Coronary artery (tissue), 2 donors: ENCODE measurements around the gene PRKCE.

Experiments
- DNase-seq: peaks from one replicate; pipeline ENCODE4 v3.0.0-alpha.2; 2017; ENCODE audit warnings: low spot score
- H3K27ac ChIP-seq, 2 donors: fragments of 200-600 bp; sonication (generic); one replicate each; pipeline ENCODE4 v1.5.1; 2016 to 2019
- H3K4me3 ChIP-seq: fragments of 200-600 bp; sonication (generic); 2 replicates; pipeline ENCODE4 v1.5.1; 2016; ENCODE audit warnings: mild to moderate bottlenecking, moderate library complexity
- TF ChIP-seq, protein P1 (sequence below): fragments of 200-600 bp; sonication (generic); IDR thresholded peaks from one replicate; pipeline ENCODE4 v1.5.1; 2019; ENCODE audit warnings: antibody characterized with exemption

Gene PRKCE

DNA sequence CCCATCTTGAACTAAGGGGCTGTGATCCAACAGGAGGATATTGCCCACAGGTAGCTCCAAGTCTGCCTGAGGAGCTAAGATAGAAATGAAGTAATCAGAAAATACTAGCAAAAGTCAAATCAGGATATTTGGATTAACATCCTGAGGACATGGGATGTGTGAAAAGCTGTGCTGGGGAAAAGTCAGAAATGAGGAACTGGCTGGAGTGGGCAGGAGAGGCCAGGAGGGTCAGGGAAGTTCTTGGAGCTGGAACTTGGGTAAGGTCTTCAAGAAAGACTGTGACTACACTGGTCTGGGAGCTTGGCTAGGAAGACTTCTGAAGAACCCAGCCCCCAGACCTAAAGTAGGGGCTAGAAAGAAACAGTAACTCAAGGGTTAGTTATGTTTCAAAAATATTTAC, 250.9 kb downstream of the PRKCE start:
- H3K4me3 ChIP-seq, result no peak overlapping the region
- no peak for DNase-seq
- TF ChIP-seq, protein P1, sequence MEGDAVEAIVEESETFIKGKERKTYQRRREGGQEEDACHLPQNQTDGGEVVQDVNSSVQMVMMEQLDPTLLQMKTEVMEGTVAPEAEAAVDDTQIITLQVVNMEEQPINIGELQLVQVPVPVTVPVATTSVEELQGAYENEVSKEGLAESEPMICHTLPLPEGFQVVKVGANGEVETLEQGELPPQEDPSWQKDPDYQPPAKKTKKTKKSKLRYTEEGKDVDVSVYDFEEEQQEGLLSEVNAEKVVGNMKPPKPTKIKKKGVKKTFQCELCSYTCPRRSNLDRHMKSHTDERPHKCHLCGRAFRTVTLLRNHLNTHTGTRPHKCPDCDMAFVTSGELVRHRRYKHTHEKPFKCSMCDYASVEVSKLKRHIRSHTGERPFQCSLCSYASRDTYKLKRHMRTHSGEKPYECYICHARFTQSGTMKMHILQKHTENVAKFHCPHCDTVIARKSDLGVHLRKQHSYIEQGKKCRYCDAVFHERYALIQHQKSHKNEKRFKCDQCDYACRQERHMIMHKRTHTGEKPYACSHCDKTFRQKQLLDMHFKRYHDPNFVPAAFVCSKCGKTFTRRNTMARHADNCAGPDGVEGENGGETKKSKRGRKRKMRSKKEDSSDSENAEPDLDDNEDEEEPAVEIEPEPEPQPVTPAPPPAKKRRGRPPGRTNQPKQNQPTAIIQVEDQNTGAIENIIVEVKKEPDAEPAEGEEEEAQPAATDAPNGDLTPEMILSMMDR, result no peak
- no peak overlapping the region for H3K27ac ChIP-seq

DNA sequence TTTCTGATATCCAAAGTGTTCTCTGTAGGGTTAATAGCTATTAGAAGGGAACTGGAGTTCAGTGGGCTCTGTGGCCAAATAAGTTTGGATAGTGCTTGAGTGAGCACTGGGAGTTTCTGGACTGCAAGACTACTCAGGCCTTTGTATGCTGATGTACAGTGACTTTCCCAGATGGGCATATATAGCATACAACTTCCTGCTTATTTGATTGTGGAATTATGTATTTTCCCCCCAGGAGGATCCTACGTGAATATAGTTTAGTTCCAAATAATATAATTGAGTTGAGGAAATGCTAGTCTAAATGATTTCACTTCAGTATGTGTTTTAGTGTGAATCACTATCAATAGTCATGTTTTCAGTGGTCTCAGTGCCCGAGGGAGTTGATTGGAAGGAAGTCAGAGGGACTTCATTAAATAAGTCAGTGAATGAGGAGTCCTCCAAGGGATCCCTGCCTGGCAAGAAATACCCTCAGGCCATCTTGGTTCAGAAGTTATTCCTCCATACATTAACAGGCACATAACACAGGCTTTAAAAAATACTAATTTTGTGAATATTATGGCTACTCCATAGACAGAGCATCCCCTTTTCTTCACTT, 251.4 kb downstream of the PRKCE start:
- no peak for DNase-seq
- no peak overlapping the region for H3K4me3 ChIP-seq
- H3K27ac ChIP-seq, result no peak overlapping the region
- TF ChIP-seq, protein P1, result no peak

DNA sequence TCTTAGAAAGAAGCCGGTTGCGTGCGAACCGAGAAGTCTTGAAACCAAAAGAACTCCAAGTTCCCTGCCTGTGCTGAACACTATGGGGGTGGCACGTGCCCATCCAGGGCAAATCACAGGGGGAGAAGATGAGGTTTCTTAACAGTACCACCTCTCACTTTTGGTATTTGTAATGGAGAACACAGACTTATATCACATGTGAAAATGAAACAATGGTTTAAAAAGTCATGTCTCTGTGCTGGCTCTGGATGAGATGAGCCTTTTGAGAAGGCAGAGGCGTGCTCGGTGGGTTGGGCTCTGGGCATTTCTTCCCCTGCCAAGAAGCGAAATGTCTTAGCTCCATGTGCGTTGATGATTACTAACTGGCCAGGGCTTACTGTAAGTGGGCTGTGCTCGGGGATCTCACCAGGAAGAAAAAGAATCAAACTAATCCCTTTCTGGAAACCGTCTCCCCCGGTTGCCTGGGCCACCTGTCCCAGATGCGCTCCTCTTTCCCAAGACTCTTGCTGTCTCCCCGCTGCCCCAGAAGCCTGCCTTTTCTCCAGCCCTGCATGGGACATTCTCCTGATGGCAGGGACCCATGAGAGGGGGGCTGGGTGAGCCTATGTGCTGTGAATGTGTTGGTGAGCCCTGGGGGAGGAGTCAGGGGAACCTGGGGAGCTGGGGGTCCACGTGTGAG, 252.9 kb downstream of the PRKCE start:
- Histone ChIP-seq H3K4me3 (peak overlapping the region; percentile 3), H3K27ac (no peak overlapping the region)
- TF ChIP-seq, protein P1, result no peak
- DNase-seq, result no peak

DNA sequence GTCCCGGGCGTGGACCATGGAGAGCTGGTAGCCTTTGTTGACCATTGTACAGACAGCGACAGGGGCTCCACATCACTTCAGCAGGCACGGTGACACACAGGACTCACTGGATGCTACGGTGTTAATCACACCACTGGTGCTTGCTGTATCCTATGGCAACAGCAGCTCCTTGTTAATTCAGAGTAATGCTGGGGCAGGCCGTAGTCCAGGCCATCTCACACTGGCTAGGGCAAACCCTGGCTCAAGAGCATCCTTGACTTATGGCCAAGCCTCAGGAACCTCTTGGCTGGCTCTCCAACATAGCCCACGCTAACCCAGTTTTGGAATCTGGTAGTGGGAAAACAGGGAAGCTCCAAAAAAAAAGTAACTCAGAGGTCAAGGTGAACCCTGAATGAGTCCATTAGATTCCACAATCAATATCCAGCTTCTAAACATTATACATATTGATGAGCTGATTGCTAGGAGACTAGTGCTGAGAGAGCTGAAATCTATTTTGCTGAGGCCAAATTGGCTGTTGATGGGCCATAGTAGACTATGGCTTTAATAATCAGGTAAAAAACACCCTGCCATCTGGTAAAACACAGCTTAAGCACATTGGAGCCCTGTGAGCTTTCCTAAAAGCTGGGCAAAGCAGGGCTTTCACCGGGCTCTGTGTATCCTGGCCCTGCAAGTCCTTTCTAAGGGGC, 253.6 kb downstream of the PRKCE start:
- TF ChIP-seq, protein P1, result no peak
- no peak for DNase-seq
- H3K27ac ChIP-seq, result no peak overlapping the region
- H3K4me3 ChIP-seq, result peak overlapping the region; percentile 3

DNA sequence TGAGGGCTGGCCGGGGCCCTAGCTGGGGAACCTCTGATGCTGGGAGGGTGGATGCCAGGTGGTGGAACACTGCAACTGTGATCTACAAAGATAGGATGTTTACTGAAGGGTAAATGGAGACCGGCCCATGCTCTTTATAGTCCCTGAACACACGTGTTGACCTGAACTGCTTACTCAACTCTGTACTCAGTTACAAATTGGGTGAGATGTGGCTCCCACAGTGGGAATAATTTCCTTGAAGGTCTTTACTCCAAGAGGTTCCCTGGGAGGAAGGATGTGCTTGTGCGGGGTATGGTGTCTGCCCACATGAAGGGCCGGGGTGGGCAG, 254.1 kb downstream of the PRKCE start:
- Histone ChIP-seq H3K27ac (no peak overlapping the region), H3K4me3 (no peak overlapping the region)
- no peak for DNase-seq
- TF ChIP-seq, protein P1, result no peak

DNA sequence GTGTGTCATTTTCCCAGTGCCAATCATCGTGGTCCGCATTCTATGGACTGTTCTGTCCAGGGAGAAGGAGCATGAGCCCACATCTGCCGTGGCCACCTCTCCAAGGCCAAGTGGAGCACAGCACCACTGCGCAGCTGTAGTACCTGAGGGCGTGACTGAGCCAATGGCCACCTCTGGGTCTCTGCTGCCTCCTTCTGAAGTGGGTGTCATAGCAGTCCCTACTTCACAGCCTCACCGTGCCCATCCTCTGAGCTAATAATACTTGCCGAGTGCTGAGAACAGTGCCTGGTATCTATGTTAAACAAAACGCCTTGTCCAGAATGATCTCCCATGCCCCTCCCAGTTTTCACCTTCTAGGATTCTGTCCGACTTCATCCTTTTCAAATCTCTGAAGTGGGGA, 256.1 kb downstream of the PRKCE start:
- no peak for DNase-seq
- Histone ChIP-seq H3K27ac (no peak overlapping the region), H3K4me3 (no peak overlapping the region)
- TF ChIP-seq, protein P1, result no peak
